DMS 273 (cell line): ENCODE measurements around the gene NFKBIE.

Experiments
- DNase-seq: peaks from one replicate; lab custom pipeline; 2025; ENCODE audit not compliant: unreplicated experiment; lab: John Stamatoyannopoulos, UW

Gene NFKBIE

DNA sequence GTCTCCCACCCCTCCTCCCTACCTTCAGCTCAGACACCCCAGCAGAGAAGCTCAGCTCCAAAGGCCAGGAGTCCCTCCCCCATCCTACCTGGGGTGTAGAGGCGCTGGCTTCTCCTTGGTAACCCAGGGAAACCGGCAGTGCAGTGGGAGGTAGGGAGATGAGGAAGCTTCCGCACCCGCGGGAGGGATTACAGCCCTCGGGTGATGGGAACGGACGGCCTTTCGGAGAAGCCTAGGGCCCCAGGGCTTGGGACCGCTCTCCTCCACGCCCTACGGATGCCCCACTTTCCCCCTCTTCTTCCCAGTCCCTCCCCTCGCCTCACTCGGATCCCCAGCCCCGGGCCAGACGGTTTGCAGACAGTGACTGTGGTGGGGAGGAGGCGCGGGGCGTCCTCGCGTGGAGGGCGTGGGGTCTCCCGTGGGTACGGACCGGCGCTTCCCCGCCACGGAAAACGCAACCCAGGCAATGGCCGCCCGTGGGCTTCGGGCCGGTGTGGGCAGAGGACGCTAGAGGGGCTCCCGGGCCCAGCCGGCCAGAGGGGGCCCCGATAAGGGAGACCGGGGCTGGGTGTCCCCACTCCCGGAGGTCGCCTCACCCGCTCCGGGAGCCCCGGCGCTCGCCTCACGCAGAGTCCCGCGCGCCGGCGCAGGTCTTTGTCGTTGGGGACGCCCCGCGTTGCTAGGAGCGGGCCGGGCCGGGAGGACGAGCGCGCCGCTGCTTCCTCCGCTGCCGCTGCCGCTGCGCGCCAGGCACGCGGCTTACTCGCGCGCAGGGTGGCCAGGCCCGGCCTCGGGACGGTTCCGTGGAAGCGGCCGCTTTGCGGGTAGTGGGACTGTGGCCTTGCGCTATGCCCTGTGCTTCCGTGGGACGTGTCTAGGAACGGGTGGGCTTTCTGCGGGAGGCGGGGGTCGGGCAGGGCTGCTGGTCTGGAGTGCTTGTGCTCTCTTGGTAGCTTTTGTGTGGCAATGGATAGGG lies 32.0 kb upstream of the NFKBIE start:
- DNase-seq: peak; percentile 85

DNA sequence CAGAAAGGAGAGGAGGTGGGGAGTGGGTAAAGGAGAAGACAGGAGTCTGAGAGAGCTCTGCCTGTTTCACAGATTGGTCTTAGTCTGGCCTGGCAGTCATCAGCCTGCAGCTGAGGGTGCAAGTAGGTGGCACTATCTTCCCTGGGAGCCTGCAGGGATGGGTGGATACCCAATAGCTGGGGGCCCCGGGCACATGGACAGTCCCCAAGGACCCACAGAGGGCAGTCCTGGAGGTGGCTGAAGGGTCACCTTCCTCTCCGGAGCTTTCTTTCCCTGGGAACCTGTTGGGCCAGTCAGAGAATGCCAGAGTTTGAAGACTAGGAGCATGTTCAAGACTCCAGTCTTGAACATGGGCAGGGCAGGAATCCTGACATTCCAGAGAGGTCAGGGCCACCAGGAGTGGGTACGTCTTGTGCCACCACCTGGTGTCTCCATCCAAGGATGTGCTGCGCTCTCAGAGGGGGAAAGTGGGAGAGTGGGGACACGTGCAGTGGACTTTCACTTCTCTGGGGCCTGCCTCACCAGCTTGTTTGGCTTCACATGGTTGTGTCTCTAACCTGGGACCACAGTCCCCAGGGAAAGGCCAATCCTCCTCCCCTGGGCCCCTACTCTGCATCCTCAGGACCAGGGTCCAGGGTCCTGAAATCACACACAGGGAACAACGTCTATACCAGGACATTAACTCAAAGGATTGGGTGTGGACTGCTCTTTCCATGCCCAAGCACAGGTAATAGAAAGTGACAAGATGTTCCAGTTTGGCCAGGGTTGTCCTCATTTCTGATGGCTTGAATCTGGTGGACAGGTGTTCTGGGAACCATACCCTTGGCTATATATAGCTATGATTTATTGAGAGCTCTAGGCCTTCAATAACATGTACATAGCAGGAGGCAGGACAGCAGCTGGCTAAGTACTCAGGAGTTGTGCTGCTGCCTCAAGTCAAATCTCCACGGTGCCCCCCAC lies 29.8 kb upstream of the NFKBIE start:
- DNase-seq: peak; percentile 38

DNA sequence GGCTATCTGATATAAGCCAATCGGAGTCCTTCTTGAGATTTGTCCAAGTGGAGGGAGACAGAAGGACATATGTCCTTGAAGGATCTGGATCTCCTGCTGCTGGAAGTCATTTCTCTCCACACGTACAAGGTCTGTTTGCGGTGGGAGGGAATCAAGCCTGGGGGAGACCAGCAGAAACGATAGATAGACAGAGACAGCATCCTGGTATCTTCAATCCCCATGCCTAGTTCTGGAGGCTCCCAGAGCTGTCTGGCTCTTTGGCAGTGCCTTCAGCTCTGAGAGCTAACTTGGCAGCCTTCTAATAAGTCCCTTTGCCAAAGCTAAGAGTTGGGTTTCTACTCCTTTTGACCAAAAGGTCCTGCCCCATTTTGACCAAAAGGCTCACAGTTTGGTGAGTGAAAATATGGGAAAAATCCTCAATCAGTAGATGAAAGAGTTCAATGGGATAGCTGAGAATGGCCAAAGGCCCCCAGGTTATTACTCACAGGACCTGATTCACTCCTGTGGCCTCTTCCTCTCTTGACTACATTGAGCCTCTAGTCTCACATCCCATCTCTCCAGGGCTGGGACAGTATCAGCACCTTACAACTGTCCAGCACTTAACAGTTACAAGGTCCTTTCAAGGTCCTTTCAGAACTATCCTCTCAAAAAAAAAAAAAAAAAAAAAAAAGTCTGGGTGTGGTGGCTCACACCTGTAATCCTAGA lies 27.5 kb upstream of the NFKBIE start:
- no peak for DNase-seq

DNA sequence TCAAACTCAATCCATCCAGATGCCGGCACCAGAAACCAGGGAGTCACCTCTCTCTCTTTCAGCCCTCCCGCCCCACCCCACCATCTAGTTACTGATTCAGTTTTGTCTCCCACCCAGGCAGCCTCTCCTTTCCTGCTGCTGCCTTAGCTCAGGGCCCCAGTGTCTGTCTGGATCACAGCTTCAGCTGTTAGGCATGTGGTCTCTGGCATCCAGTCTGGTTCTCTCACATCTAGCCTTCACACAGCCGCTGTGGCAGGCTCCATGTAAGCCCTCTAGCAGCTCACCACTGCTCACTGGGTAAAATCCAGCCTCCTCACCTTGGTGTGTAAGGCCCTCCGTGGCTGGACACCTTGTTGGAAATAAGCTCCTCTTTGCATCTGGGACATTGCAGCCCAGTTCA lies 26.5 kb upstream of the NFKBIE start:
- DNase-seq: no peak

DNA sequence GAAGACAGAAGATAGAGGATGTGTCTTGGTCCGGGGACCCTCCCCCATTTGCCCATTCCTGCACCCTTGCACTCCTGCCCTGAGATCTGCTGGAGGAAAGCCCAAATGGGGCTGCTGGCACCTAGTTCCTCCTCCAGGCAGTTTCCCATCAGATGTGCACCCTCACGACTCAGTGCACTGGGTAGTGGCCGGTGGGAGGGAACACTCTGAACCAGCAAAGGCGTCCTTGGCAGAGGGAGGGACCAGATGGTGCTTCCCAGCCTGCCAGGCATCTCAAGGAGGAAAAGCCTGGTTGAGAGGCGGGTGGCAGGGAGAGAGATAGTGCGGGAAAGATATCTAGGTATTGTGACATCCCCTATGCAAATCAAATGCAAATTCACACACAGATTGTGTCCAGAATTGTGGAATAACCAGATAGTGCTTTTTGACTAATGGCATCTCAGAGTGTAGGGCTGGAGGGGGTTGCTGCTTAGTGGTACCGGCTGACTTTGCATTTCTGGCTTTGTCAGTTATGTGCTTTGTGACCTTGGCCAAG lies 24.4 kb upstream of the NFKBIE start:
- peak; percentile 95 for DNase-seq

DNA sequence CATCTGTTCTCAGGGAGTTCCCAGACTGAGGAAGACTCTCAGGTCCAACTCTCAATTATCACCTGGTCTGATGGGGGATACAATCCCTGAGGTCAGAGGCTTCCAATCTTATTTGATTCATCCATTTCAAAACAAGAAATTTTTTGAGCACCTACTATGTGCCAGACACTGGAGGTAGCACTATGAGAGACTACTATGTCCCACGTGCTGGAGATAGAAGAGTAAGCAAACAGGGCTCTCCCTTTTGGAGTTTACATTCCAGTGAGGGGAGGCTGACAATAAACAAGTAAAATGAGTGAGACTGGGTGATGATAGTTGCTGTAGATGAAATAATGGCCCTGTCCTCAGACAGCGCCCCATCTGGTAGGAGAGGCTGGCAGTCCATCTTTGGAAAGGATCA lies 21.4 kb upstream of the NFKBIE start:
- no peak for DNase-seq

DNA sequence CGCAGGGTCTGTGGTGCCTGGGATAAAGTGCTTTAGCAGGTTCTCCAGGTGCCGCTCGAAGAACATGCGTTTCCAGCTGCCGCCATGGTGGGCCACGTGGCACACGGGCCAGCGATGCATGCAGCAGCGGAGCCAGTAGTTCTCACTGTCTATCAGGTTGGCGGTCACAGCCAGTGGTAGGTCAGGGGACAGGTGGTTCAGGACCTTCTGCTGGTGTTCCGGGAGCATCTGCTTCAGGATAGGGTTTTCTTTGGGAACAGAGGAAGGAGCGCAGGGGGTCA lies 20.9 kb upstream of the NFKBIE start:
- DNase-seq: no peak

DNA sequence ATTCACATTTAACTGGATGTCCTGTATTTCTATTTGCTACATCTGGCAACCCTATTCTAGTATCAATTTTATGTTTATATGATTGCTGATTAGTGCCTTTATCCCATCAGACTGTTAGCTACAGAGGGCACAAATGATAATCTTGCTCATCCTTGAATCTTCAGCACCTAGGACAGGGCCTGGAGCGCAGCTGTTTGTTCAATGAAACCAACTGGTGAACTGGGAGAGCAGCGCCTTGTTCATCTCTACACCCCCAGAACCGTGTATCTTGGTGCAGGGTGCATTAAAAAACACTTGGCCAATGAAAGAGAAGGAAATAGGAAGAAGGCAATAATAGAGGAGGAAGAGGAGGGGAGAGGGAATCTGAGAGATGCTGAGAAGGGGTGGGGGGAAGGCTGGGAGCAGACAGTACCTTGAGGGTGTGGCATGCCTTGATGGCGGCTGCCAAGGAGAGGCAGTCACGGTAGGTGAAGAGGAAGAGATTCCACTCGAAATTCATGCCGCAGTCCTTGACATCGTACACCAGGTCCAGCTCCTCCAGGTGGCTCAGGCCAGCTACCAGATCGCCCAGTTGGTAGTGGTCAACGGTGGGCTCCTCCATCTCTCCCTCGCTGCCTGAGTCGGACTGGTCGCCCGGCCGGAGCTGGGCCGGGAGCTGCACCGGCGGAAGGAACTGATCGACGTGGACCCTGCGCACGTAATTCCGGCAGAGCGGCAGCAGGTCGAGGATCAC lies 20.4 kb upstream of the NFKBIE start:
- DNase-seq: no peak

DNA sequence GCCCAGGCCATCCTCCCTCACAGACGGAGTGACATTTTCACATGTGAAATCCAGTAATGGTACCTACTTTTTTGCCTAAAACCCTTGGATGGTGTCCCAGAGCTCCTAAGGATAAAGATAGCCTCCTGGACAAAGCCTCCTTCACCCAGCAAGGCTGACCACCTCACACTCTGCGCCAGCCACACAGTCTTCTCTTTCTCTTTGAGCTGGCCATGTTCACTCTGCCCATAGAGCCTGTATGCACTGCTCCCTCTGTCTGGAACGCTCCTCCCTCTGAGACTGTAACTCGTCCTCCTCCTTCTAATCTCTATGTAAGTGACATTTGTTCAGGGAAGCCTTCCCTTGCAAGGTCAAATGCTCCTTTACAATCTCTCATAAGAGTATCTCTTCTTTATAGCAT lies 19.5 kb upstream of the NFKBIE start:
- DNase-seq: no peak

DNA sequence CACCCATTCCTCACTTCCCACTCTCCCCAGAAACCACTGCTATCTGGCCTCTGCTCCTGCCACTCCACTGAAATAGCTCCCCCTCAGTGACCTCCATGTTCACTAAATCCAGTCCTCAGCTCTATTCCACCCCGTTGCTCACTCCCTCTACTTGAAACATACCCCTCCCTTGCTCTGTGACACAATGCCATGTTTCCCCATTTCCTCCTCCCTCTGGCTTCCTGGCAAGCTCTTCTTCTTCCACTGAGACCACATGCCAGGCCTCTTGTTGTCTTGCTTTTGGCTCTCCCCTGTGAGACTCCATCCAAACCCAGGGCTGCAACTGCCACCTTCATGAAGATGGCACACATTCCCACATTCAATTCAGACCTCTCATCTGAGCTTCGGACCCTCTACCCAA lies 18.8 kb upstream of the NFKBIE start:
- no peak for DNase-seq

DNA sequence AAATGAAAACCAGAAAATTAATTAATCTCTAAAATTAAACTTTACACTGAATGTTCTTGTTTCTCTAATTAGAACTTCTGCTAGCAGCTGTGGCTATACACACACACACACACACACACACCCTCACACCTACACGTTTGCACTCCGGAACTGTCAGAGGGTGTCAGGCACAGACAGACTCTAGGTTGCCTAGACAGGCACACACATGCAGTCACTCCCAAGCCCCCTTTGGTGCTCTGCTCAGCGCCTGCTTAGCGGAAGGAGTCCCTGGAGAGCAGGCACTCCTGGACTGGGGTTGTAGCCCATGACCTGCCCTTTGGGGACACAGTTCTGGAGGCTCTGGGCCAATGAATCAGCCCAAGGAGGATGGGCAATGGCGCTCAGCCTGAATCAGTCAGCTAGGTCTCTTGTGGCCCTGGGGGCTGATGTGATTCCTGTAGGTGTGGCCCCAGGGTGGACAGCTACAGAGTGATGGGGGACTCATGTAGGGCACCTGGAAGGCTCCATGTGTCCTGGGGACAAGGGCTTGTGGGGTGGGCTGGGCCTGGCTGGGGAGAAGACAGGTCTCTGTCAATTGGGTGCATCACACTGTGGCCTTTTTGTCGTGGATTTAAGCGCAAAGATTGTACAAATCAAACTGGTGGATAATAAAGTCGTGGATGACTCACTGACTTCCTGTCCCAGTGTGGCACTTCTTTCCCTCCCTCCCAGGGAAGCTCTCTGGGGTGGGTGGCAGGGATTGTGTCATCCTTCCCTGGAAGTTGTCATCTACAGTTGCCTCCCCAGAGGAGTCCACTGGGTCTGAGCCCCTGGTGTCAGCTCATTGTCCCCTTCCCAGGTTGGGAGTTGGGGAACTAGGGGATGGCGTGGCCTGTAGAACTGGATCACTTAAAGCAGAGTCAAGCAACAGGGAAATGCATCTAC lies 13.7 kb upstream of the NFKBIE start:
- DNase-seq: no peak

DNA sequence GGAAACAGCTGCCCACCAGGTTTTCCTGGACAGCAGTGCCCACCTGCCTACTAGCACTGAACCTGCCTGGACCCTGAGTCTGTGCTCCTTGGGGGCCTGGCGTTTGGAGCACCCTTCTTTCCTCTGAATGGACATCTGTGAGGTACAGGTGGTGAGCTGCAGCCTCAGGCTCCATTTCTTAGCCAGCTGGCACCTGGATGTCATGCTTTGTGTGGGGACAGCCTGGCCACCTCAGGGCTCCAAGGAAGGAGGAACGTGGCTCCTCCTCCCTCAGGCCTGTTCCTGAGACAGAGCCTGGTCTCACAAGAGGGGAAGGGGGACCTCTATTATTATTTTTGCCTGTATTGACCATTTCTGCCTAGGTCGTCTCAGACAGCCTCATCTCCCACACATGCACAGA lies 13.0 kb upstream of the NFKBIE start:
- DNase-seq: no peak

DNA sequence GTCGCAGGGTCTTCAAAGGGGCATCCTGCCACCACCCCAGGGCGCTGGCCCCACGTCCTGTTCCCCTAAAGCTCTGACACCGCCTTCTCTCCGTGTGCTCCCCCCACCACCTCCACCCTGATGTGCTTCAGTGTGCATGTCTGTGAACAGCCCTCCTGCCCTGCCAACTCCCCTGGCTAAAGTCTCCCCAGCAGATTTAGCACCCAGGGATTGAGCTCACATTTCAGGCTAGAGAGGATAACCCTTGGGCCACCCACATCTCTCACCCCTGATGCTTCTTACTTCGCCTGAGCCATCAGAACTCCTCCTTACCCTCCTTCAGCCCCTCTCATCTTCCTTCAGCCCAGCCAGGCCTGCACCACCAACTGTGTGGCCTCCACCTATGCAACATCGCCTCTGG lies 12.4 kb upstream of the NFKBIE start:
- no peak for DNase-seq

DNA sequence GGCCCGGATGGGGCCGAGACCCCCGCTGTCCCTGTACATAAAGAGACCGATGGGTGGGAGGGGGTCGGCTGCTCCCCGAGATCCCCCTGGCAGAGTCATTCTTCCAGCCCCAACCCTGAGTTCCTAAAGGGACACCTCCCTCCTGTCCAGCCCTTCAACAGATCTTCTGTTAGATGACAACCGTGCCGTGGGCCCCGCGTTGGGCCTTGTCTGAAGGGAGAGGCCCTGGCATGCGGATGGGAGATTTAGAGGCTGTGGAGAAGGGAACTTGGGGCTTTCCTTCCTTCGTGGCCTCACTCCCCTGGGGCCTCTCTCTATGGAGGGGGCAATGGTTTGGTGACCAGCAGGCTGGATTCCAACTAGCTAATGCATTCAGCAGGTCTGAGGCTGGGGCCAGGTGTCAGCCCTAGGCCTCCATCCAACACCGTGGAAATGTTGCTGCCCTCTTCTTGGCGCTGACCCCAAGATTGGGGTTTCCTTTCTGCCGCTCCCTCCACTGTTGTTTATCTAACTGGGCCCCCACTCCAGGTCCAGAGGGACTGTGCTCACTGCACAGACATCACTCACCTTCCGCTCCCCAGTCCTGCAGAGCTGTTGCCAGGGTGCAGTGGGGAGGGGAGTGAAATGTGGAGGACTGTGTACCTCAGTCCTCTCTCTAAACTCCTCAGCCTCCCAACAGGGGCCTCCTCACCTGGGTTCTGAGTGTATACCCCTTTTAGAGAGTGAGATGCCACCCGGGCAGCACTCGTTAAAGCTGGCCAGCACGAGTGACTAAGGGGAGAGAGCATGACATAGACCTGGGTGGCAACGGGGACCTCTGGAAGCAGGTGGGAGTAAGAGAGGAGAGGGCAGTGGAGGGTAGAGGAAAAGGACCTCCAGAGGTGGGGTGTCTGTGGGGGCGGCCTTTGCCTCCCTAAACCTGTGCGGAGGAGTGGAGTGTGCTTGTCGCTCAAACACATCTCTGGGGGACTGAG lies 11.6 kb upstream of the NFKBIE start:
- no peak for DNase-seq

DNA sequence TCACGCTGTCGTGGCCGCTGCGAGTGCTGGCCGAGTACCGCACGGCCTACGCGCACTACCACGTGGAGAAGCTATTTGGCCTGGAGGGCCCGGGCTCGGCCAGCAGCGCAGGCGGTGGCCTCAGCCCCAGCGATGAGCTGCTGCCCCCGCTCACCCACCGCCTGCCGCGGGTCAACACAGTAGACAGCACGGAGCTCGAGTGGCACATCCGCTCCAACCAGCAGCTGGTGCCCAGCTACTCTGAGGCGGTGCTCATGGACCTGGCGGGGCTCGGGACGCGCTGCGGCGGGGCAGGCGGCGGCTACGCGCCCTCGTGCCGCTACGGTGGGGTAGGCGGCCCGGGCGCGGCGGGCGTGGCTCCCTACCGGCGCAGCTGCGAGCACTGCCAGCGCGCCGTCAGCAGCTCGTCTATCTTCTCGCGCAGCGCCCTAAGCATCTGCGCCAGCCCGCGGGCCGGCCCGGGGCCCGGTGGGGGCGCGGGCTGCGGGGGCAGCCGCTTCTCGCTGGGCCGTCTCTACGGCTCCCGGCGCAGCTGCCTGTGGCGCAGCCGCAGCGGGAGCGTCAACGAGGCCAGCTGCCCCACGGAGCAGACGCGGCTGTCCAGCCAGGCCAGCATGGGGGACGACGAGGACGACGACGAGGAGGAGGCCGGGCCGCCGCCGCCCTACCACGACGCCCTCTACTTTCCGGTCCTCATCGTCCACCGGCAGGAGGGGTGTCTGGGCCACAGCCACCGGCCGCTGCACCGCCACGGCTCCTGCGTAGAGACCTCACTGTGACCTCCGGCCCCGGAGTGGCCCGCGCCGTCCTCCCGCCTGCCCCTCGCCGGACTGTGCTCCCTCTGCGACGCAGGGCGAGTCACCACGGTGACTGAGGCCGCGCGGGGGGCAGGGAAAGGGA lies 10.6 kb upstream of the NFKBIE start:
- no peak for DNase-seq

DNA sequence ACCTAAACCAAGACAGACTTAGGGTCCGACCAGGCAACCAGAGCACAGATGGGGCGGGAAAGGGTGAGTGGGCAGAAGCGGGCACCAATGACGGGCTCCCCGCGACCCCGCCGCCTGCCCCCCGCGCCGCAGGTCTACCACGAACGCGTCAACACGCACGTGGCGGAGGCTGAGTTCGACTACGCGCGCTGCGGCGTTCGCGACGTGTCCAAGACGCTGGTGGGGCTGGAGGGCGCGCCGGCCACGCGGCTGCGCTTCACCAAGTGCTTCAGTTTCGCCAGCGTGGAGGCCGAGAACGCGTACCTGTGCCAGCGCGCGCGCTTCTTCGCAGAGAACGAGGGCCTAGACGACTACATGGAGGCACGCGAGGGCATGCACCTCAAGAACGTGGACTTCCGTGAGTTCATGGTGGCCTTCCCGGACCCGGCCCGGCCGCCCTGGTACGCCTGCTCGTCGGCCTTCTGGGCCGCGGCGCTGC lies 10.0 kb upstream of the NFKBIE start:
- no peak for DNase-seq

DNA sequence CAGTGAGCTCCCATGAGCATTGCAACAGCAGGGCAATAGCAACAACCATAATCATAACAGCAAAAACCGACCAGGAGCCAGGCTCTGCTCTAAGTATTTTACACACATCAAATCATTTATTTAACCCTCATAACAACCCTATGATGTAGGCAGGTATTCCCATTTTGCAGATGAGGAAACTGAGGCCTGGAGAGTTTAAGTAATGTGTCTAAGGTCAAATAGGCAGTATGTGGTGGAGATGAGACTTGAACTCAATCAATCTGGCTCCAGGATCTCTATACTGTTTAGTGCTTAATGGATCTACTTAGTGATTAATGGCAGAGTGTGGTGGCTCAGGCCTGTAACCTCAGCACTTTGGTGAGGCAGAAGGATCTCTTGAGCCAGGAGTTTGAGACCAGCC lies 8.3 kb upstream of the NFKBIE start:
- no peak for DNase-seq
